ENCODE data around the gene WNT5A.
A peak's percentile ranks its signal among the peaks of the same experiment; 100 is the strongest.

Gene WNT5A

GRCh38 chr3:55486857-55487380 lies at the start of gene WNT5A:
Gene WNT5A (minus strand): TSS chr3:55487306. CDS start chr3:55486985, 321 bp downstream.
- no peak for DNase-seq (ENCODE audit: low spot score in 2 of 2)
- Mint-ChIP-seq H3K27ac (ENCODE audit: low read depth) (no peak within 1 kb of the TSS), H3K9me3 (peaks cover 4% of the 10 kb centered on the region), H3K4me3 (peak within 1 kb of the TSS; percentile 18), H3K27me3 (peaks cover 72% of the 10 kb centered on the region), H3K36me3 (ENCODE audit: insufficient read depth) (no peaks in the 10 kb centered on the region), H3K4me1 (peaks cover 5% of the 10 kb centered on the region)
- no peak for ATAC-seq (replicated peaks; ENCODE audit: extremely low read depth, poor library complexity, severe bottlenecking)

GRCh38 chr3:55534876-55535275 lies 47.8 kb upstream of the WNT5A start:
- Mint-ChIP-seq H3K4me1 (no peaks in the 10 kb centered on the region), H3K4me3 (no peak overlapping the region), H3K27ac (ENCODE audit: low read depth) (no peak overlapping the region), H3K27me3 (no peaks in the 10 kb centered on the region), H3K9me3 (peaks cover 8% of the 10 kb centered on the region), H3K36me3 (ENCODE audit: insufficient read depth) (peaks cover 1% of the 10 kb centered on the region)
- ATAC-seq (replicated peaks; ENCODE audit: extremely low read depth, poor library complexity, severe bottlenecking) (no peak), DNase-seq (ENCODE audit: low spot score in 2 of 2) (no peak)

- Mint-ChIP-seq H3K4me3 (no peak overlapping the region), H3K36me3 (ENCODE audit: insufficient read depth) (peaks cover 1% of the 10 kb centered on the region), H3K27me3 (no peaks in the 10 kb centered on the region), H3K27ac (ENCODE audit: low read depth) (no peak overlapping the region), H3K9me3 (peaks cover 8% of the 10 kb centered on the region), H3K4me1 (no peaks in the 10 kb centered on the region)
- DNase-seq (ENCODE audit: low spot score in 2 of 2) (no peak), ATAC-seq (replicated peaks; ENCODE audit: extremely low read depth, poor library complexity, severe bottlenecking) (no peak)
These were observed 45.7 kb upstream of the WNT5A start for GRCh38 chr3:55532806-55533205.

- no peak overlapping the region for H3K27ac Mint-ChIP-seq (ENCODE audit: low read depth)
- ATAC-seq (replicated peaks; ENCODE audit: extremely low read depth, poor library complexity, severe bottlenecking) (no peak), DNase-seq (ENCODE audit: low spot score in 2 of 2) (no peak)
- no peaks in the 10 kb centered on the region for H3K4me1 Mint-ChIP-seq
- H3K9me3 Mint-ChIP-seq: peaks cover 8% of the 10 kb centered on the region
- H3K36me3 Mint-ChIP-seq (ENCODE audit: insufficient read depth): no peaks in the 10 kb centered on the region
- H3K4me3 Mint-ChIP-seq: no peak overlapping the region
- H3K27me3 Mint-ChIP-seq: no peaks in the 10 kb centered on the region
These were observed 44.2 kb upstream of the WNT5A start for GRCh38 chr3:55531321-55531720.

GRCh38 chr3:55527361-55527760 lies 40.3 kb upstream of the WNT5A start:
- no peaks in the 10 kb centered on the region for H3K27me3 Mint-ChIP-seq
- H3K27ac Mint-ChIP-seq (ENCODE audit: low read depth): no peak overlapping the region
- no peak for DNase-seq (ENCODE audit: low spot score in 2 of 2)
- no peaks in the 10 kb centered on the region for H3K4me1 Mint-ChIP-seq
- no peaks in the 10 kb centered on the region for H3K36me3 Mint-ChIP-seq (ENCODE audit: insufficient read depth)
- no peak for ATAC-seq (replicated peaks; ENCODE audit: extremely low read depth, poor library complexity, severe bottlenecking)
- no peaks in the 10 kb centered on the region for H3K9me3 Mint-ChIP-seq
- H3K4me3 Mint-ChIP-seq: no peak overlapping the region

GRCh38 chr3:55526332-55527030 lies 39.4 kb upstream of the WNT5A start:
- Mint-ChIP-seq H3K27me3 (no peaks in the 10 kb centered on the region), H3K36me3 (ENCODE audit: insufficient read depth) (no peaks in the 10 kb centered on the region), H3K4me1 (no peaks in the 10 kb centered on the region), H3K9me3 (no peaks in the 10 kb centered on the region), H3K27ac (ENCODE audit: low read depth) (no peak overlapping the region), H3K4me3 (no peak overlapping the region)
- ATAC-seq (replicated peaks; ENCODE audit: extremely low read depth, poor library complexity, severe bottlenecking) (no peak), DNase-seq (ENCODE audit: low spot score in 2 of 2) (no peak)

- no peak for DNase-seq (ENCODE audit: low spot score in 2 of 2)
- H3K27ac Mint-ChIP-seq (ENCODE audit: low read depth): no peak overlapping the region
- H3K4me3 Mint-ChIP-seq: no peak overlapping the region
- ATAC-seq (replicated peaks; ENCODE audit: extremely low read depth, poor library complexity, severe bottlenecking): no peak
- H3K9me3 Mint-ChIP-seq: no peaks in the 10 kb centered on the region
- H3K36me3 Mint-ChIP-seq (ENCODE audit: insufficient read depth): no peaks in the 10 kb centered on the region
- H3K27me3 Mint-ChIP-seq: no peaks in the 10 kb centered on the region
- H3K4me1 Mint-ChIP-seq: no peaks in the 10 kb centered on the region
These were observed 38.3 kb upstream of the WNT5A start for GRCh38 chr3:55525436-55525835.

- ATAC-seq (replicated peaks; ENCODE audit: extremely low read depth, poor library complexity, severe bottlenecking) (no peak), DNase-seq (ENCODE audit: low spot score in 2 of 2) (no peak)
- Mint-ChIP-seq H3K4me3 (no peak overlapping the region), H3K27me3 (no peaks in the 10 kb centered on the region), H3K27ac (ENCODE audit: low read depth) (no peak overlapping the region), H3K36me3 (ENCODE audit: insufficient read depth) (no peaks in the 10 kb centered on the region), H3K9me3 (peaks cover 2% of the 10 kb centered on the region), H3K4me1 (no peaks in the 10 kb centered on the region)
These were observed 37.6 kb upstream of the WNT5A start for GRCh38 chr3:55524565-55525244.

GRCh38 chr3:55523471-55523870 lies 36.4 kb upstream of the WNT5A start:
- H3K4me1 Mint-ChIP-seq: no peaks in the 10 kb centered on the region
- no peak overlapping the region for H3K27ac Mint-ChIP-seq (ENCODE audit: low read depth)
- H3K9me3 Mint-ChIP-seq: peaks cover 6% of the 10 kb centered on the region
- DNase-seq (ENCODE audit: low spot score in 2 of 2) (no peak), ATAC-seq (replicated peaks; ENCODE audit: extremely low read depth, poor library complexity, severe bottlenecking) (no peak)
- no peaks in the 10 kb centered on the region for H3K36me3 Mint-ChIP-seq (ENCODE audit: insufficient read depth)
- H3K4me3 Mint-ChIP-seq: no peak overlapping the region
- no peaks in the 10 kb centered on the region for H3K27me3 Mint-ChIP-seq

GRCh38 chr3:55521738-55522421 lies 34.8 kb upstream of the WNT5A start:
- DNase-seq (ENCODE audit: low spot score in 2 of 2): no peak
- no peak for ATAC-seq (replicated peaks; ENCODE audit: extremely low read depth, poor library complexity, severe bottlenecking)
- no peaks in the 10 kb centered on the region for H3K36me3 Mint-ChIP-seq (ENCODE audit: insufficient read depth)
- peaks cover 6% of the 10 kb centered on the region for H3K9me3 Mint-ChIP-seq
- H3K4me3 Mint-ChIP-seq: no peak overlapping the region
- H3K27ac Mint-ChIP-seq (ENCODE audit: low read depth): no peak overlapping the region
- no peaks in the 10 kb centered on the region for H3K4me1 Mint-ChIP-seq
- no peaks in the 10 kb centered on the region for H3K27me3 Mint-ChIP-seq

- Mint-ChIP-seq H3K9me3 (peaks cover 6% of the 10 kb centered on the region), H3K4me1 (no peaks in the 10 kb centered on the region), H3K27ac (ENCODE audit: low read depth) (no peak overlapping the region), H3K36me3 (ENCODE audit: insufficient read depth) (no peaks in the 10 kb centered on the region), H3K27me3 (no peaks in the 10 kb centered on the region), H3K4me3 (no peak overlapping the region)
- no peak for DNase-seq (ENCODE audit: low spot score in 2 of 2)
- ATAC-seq (replicated peaks; ENCODE audit: extremely low read depth, poor library complexity, severe bottlenecking): no peak
These were observed 34.1 kb upstream of the WNT5A start for GRCh38 chr3:55521064-55521737.

- no peak for DNase-seq (ENCODE audit: low spot score in 2 of 2)
- Mint-ChIP-seq H3K4me1 (no peaks in the 10 kb centered on the region), H3K4me3 (no peak overlapping the region)
These were observed 31.9 kb upstream of the WNT5A start for GRCh38 chr3:55519019-55519418.

More at GRCh38 chr3:55519019-55519418, 31.9 kb upstream of the WNT5A start:
- H3K36me3 Mint-ChIP-seq (ENCODE audit: insufficient read depth): no peaks in the 10 kb centered on the region
- no peak for ATAC-seq (replicated peaks; ENCODE audit: extremely low read depth, poor library complexity, severe bottlenecking)
- no peaks in the 10 kb centered on the region for H3K27me3 Mint-ChIP-seq
- H3K27ac Mint-ChIP-seq (ENCODE audit: low read depth): no peak overlapping the region
- H3K9me3 Mint-ChIP-seq: peaks cover 6% of the 10 kb centered on the region
